Measurements from ENCODE around the gene NTNG1. TPM values are rescaled to one million over a fixed set of nuclear protein-coding genes. Genes with fewer than 3 reads are reported as not detected.

The NTNG1 gene
- total and polyA plus RNA-seq, 2 of the 8 experiments (the other 6 are each of a cell fraction or from before 2014, with no cell fraction given) = 1.2 to 4.1 TPM

GRCh38 chr1:107414550-107414949 is 273.7 kb downstream of the NTNG1 start:
- Histone ChIP-seq H3K4ac (replicated peaks; ENCODE audit: insufficient read length, low read depth, low read length) (no peak overlapping the region), H3K9ac (replicated peaks in 1 of 4; ENCODE audit: extremely low read depth in 1 of 4, low read depth in 3 of 4, low read length in 3 of 4) (no peak overlapping the region), H3K79me1 (ENCODE audit: low read depth, low read length) (no peaks in the 10 kb centered on the region), H3K14ac (ENCODE audit: insufficient read length) (no peak overlapping the region), H3K27me3 (replicated peaks in 1 of 4; ENCODE audit: control insufficient read depth in 3 of 4, extremely low read depth in 1 of 4, insufficient read depth in 3 of 4, low read length in 3 of 4) (no peaks in the 10 kb centered on the region), H3K4me2 (ENCODE audit: insufficient read depth in 1 of 2, low read depth in 2 of 2, low read length in 2 of 2) (no peak overlapping the region), H2BK12ac (ENCODE audit: low read depth, low read length) (no peak overlapping the region), H3K4me3 (ENCODE audit: extremely low read depth in 1 of 4, insufficient read depth in 2 of 4, low read depth in 3 of 4, low read length in 4 of 4) (no peak overlapping the region), H2BK5ac (ENCODE audit: low read depth, low read length) (no peak overlapping the region), H3K27ac (ENCODE audit: low read depth, low read length) (no peak overlapping the region), H2AFZ (ENCODE audit: low read length) (no peak overlapping the region), H3K23me2 (ENCODE audit: low read depth, low read length) (no peaks in the 10 kb centered on the region), H2BK15ac (ENCODE audit: low read length) (no peak overlapping the region), H3K36me3 (ENCODE audit: control insufficient read depth in 2 of 4, insufficient read depth in 4 of 4, low read length in 3 of 4) (no peaks in the 10 kb centered on the region), H3K18ac (ENCODE audit: extremely low read depth, low read length) (no peak overlapping the region), H3K9me3 (ENCODE audit: insufficient read depth in 2 of 2, low read depth in 1 of 2, low read length in 1 of 2) (no peaks in the 10 kb centered on the region), H4K8ac (ENCODE audit: extremely low read depth, insufficient read depth, low read length) (no peak overlapping the region), H3K79me2 (ENCODE audit: control insufficient read depth in 1 of 2, insufficient read depth in 2 of 2, low read length in 2 of 2) (no peaks in the 10 kb centered on the region), H4K91ac (replicated peaks; ENCODE audit: insufficient read length, low read length) (no peak overlapping the region), H2AK5ac (ENCODE audit: low read depth, low read length) (no peak overlapping the region), H4K5ac (ENCODE audit: insufficient read length, low read depth, low read length) (no peak overlapping the region), H2BK120ac (replicated peaks; ENCODE audit: low read depth, low read length) (no peak overlapping the region), H3K4me1 (replicated peaks in 1 of 4; ENCODE audit: control insufficient read depth in 3 of 4, insufficient read depth in 4 of 4, low read length in 3 of 4) (peaks cover 0 to 4% (median 0%) of the 10 kb centered on the region in 4 experiments; a peak in 1 of 7 replicates), H3K56ac (replicated peaks; ENCODE audit: insufficient read length, low read depth, low read length) (no peak overlapping the region), H2BK20ac (ENCODE audit: low read length) (no peak overlapping the region), H3K23ac (ENCODE audit: insufficient read length) (no peak overlapping the region), H4K20me1 (replicated peaks in 1 of 2; ENCODE audit: control insufficient read depth in 1 of 2, insufficient read depth in 2 of 2, low read length in 2 of 2) (no peaks in the 10 kb centered on the region)
- ChIA-PET CTCF (ENCODE audit: partially characterized antibody) (interaction anchor here (0.6 to 1.0 kb wide), 4 partner anchors 15 to 71 kb away, joined by 3 to 4 read pairs (median 4); no protein-coding TSS in a partner anchor), POLR2A (ENCODE audit: partially characterized antibody) (no interaction called here)
- no peak for TF ChIP-seq SP4 (IDR thresholded peaks at IDR 0.05; ENCODE audit: low read length)
- TF ChIP-seq JUND (IDR thresholded peaks at IDR 0.05; ENCODE audit: low read length) = no peak
- TF ChIP-seq SRF (IDR thresholded peaks at IDR 0.05; ENCODE audit: low read depth, low read length) = no peak
- TF ChIP-seq YY1 (IDR thresholded peaks at IDR 0.05; ENCODE audit: low read depth, low read length) = no peak
- TF ChIP-seq RAD21 (IDR thresholded peaks at IDR 0.05 in 1 of 2, conservative IDR thresholded peaks at IDR 0.05 in 1 of 2; ENCODE audit: low read depth in 2 of 2, low read length in 2 of 2) = no peak
- no peak for TF ChIP-seq SP2 (IDR thresholded peaks at IDR 0.05; ENCODE audit: low read length)
- TF ChIP-seq, protein P1, sequence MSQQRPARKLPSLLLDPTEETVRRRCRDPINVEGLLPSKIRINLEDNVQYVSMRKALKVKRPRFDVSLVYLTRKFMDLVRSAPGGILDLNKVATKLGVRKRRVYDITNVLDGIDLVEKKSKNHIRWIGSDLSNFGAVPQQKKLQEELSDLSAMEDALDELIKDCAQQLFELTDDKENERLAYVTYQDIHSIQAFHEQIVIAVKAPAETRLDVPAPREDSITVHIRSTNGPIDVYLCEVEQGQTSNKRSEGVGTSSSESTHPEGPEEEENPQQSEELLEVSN (IDR thresholded peaks at IDR 0.05) = no peak
- no peak for TF ChIP-seq MAFK (IDR thresholded peaks at IDR 0.05; ENCODE audit: low read depth, low read length)
- no peak for TF ChIP-seq KDM5A (IDR thresholded peaks at IDR 0.05; ENCODE audit: low read length)
- no peak for TF ChIP-seq PHF8 (conservative IDR thresholded peaks at IDR 0.05; ENCODE audit: low read depth, low read length)
- no peak for TF ChIP-seq HDAC2 (IDR thresholded peaks at IDR 0.05; ENCODE audit: borderline replicate concordance in 1 of 2, low read depth in 2 of 2, low read length in 2 of 2)
- no peak for TF ChIP-seq KDM4A (IDR thresholded peaks at IDR 0.05; ENCODE audit: low read depth, low read length, severe bottlenecking)
- TF ChIP-seq ZNF274 (IDR thresholded peaks at IDR 0.05; ENCODE audit: borderline replicate concordance, extremely low read depth, low read length) = no peak
- no peak for TF ChIP-seq SP1 (IDR thresholded peaks at IDR 0.05; ENCODE audit: low read depth, low read length)
- DNase-seq (ENCODE audit: low read depth in 1 of 2, low spot score in 2 of 2) = no peak
- 99% methylated on average over 3 of the region's 3 CpGs; no CpG with 5 or more reads in 1 of the 2 experiments for WGBS, 2 experiments (ENCODE audit: extremely low coverage in 1 of 2, insufficient coverage in 1 of 2, insufficient read length in 1 of 2, insufficient replicate concordance in 2 of 2, low coverage in 1 of 2, low lambda C conversion rate in 2 of 2, missing lambda C conversion rate in 1 of 2)
- no peak for FAIRE-seq
